ENCODE measurements around the gene EID3. TPM values are rescaled to one million over a fixed set of nuclear protein-coding genes. Genes with fewer than 3 reads are reported as not detected.

Gene EID3
- total RNA-seq, 1 experiment from 2014 or later, result 1.4 TPM

- no peak overlapping the region for H4K8ac ChIP-seq (replicated peaks; ENCODE audit: insufficient read length, low read depth, low read length)
- no peaks in the 10 kb centered on the region for H3K79me1 ChIP-seq (ENCODE audit: insufficient read depth, low read depth, low read length, poor library complexity, severe bottlenecking)
- no peak overlapping the region for H2BK15ac ChIP-seq (ENCODE audit: low read depth, low read length)
- no peak overlapping the region for H3K4me2 ChIP-seq (ENCODE audit: insufficient read depth, insufficient read length, low read length)
- no peak overlapping the region for H3K27ac Mint-ChIP-seq
- H3K14ac ChIP-seq (ENCODE audit: insufficient read depth, low read length), result no peak overlapping the region
- H3K4me3 Mint-ChIP-seq, result no peak overlapping the region
- no peak overlapping the region for H2BK12ac ChIP-seq (ENCODE audit: insufficient read length, low read depth, low read length)
- H3K23ac ChIP-seq (ENCODE audit: insufficient read length, low read depth, low read length), result no peak overlapping the region
- no peak for DNase-seq
- no peak overlapping the region for H2BK120ac ChIP-seq (ENCODE audit: low read depth, low read length, poor library complexity, severe bottlenecking)
- H3K27me3 Mint-ChIP-seq (ENCODE audit: low read depth), result no peaks in the 10 kb centered on the region
- H2AK5ac ChIP-seq (ENCODE audit: insufficient read length, low read length), result no peak overlapping the region
- no peak overlapping the region for H3T11ph ChIP-seq (ENCODE audit: low read length)
- H3K4ac ChIP-seq (ENCODE audit: low read depth, low read length), result no peak overlapping the region
- no peak overlapping the region for H2BK20ac ChIP-seq (ENCODE audit: low read depth, low read length, poor library complexity, severe bottlenecking)
- H3K79me2 ChIP-seq (ENCODE audit: insufficient read depth, low read length), result no peaks in the 10 kb centered on the region
- no peak overlapping the region for H4K91ac ChIP-seq (ENCODE audit: insufficient read length, low read depth, low read length)
- H3K9me3 ChIP-seq (ENCODE audit: control insufficient read depth, low read depth, low read length), result no peaks in the 10 kb centered on the region
- no peak overlapping the region for H3K56ac ChIP-seq (ENCODE audit: insufficient read length, low read depth, low read length)
- no peaks in the 10 kb centered on the region for H4K20me1 ChIP-seq (ENCODE audit: control insufficient read depth, insufficient read depth, insufficient read length)
- H3K4me1 ChIP-seq (ENCODE audit: insufficient read depth, low read length), result no peaks in the 10 kb centered on the region
- no peak overlapping the region for H3K27ac ChIP-seq (ENCODE audit: insufficient read length, low read depth, low read length)
- H3K36me3 Mint-ChIP-seq (ENCODE audit: insufficient read depth in 1 of 3, low read depth in 3 of 3), result no peaks in the 10 kb centered on the region
- no peak for TF ChIP-seq CTCF (conservative IDR thresholded peaks at IDR 0.05)
- H4K5ac ChIP-seq (ENCODE audit: insufficient read length, low read depth, low read length), result no peak overlapping the region
- H2AFZ ChIP-seq (ENCODE audit: low read length), result no peak overlapping the region
- peaks cover 0 to under 1% of the 10 kb centered on the region in 2 experiments; a peak in 1 of 5 replicates for H3K9me3 Mint-ChIP-seq
- no peak overlapping the region for H3K18ac ChIP-seq (ENCODE audit: insufficient read length, low read depth, low read length)
- H3K27me3 ChIP-seq (ENCODE audit: insufficient read depth, low read length), result no peaks in the 10 kb centered on the region
- H3K4me1 Mint-ChIP-seq, result peaks cover 4 to 5% of the 10 kb centered on the region in 2 experiments
- no peak overlapping the region for H2BK5ac ChIP-seq (ENCODE audit: insufficient read length, low read length)
- no peaks in the 10 kb centered on the region for H3K23me2 ChIP-seq (ENCODE audit: insufficient read length, low read depth, low read length, poor library complexity, severe bottlenecking)
- no CpG with 5 or more reads among the region's 8 CpGs for WGBS (ENCODE audit: extremely low coverage, insufficient read length, low lambda C conversion rate)
- no peak overlapping the region for H3K9ac ChIP-seq (ENCODE audit: extremely low read depth, insufficient read length, low read length)
Observed at GRCh38 chr12:104276273-104277131, 27.0 kb upstream of the EID3 start.

Measured in H9 (cell line).